22Rv1 (cell line): ENCODE measurements around the gene KLHL18.
A peak's percentile ranks its signal among the peaks of the same experiment; 100 is the strongest.

Experiments used
- H3K27ac ChIP-seq: fragments of 450-650 bp; 2 replicates; pipeline ENCODE4 v1.5.1; 2017
- ZFX ChIP-seq: fragments of 450-650 bp; IDR thresholded peaks from 2 replicates; pipeline ENCODE4 v1.6.1; 2017; ENCODE audit warnings: antibody characterized with exemption, borderline replicate concordance
- TF ChIP-seq, protein P1 (sequence below): fragments of 450-650 bp; IDR thresholded peaks from 2 replicates; pipeline ENCODE4 v1.5.1; 2017; ENCODE audit warnings: mild to moderate bottlenecking

Gene KLHL18

GRCh38 chr3:47282424-47283192 is at the start of gene KLHL18, which contains the start of gene KIF9:
KLHL18 (plus strand) TSS chr3:47282944; CDS start chr3:47282966, 22 bp downstream.
KIF9 (minus strand) TSS chr3:47282799; CDS start chr3:47277374, 5,425 bp downstream.
- TF ChIP-seq, protein P1, sequence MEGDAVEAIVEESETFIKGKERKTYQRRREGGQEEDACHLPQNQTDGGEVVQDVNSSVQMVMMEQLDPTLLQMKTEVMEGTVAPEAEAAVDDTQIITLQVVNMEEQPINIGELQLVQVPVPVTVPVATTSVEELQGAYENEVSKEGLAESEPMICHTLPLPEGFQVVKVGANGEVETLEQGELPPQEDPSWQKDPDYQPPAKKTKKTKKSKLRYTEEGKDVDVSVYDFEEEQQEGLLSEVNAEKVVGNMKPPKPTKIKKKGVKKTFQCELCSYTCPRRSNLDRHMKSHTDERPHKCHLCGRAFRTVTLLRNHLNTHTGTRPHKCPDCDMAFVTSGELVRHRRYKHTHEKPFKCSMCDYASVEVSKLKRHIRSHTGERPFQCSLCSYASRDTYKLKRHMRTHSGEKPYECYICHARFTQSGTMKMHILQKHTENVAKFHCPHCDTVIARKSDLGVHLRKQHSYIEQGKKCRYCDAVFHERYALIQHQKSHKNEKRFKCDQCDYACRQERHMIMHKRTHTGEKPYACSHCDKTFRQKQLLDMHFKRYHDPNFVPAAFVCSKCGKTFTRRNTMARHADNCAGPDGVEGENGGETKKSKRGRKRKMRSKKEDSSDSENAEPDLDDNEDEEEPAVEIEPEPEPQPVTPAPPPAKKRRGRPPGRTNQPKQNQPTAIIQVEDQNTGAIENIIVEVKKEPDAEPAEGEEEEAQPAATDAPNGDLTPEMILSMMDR: no peak
- TF ChIP-seq ZFX: no peak
- H3K27ac ChIP-seq: peak within 1 kb of the TSS; percentile 95

DNA sequence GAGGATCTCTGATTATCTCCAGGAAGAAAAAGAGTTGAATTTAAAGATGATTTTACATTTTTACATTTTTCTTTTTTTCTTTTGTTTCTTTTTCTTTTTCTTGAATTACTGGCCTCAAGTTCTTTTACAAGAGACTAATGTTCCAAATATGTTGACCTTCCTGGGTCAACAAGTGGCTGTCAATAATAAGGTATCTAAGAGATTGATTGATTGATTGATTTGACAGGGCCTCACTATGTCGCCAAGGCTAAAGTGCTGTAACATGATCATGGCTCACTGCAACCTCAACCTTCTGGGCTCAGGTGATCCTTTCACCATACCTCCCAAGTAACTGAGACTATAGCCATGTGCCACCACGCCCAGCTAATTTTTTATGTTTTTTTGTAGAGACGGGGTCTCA is 44.7 kb upstream of the KLHL18 start:
- no peak overlapping the region for H3K27ac ChIP-seq
- TF ChIP-seq, protein P1: no peak
- TF ChIP-seq ZFX: no peak

DNA sequence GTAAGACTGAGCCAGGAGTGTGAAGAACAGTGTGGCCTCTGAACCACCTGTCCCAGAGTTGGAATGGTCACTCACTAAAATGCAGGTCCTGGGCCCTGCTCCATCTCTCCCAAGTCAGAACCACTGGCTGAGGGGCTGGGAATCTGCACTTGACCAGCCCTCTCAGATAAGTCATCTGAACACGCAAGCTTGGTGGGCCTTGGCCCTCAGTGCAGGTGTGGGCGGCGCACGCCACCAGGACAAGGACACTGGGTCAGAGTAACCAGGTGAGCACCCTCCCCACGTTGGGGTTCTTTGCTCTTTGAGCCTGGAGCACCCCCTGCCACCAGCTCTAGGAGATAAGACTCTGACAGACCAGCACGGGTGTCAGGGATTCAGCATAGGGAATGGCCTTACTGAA is 42.8 kb upstream of the KLHL18 start:
- TF ChIP-seq, protein P1: no peak
- no peak for TF ChIP-seq ZFX
- H3K27ac ChIP-seq: no peak overlapping the region

- no peak overlapping the region for H3K27ac ChIP-seq
- TF ChIP-seq, protein P1: no peak
- TF ChIP-seq ZFX: no peak
These were observed 39.2 kb upstream of the KLHL18 start for GRCh38 chr3:47243419-47244147.

- no peak overlapping the region for H3K27ac ChIP-seq
- no peak for TF ChIP-seq ZFX
- TF ChIP-seq, protein P1: no peak
These were observed 38.1 kb upstream of the KLHL18 start for GRCh38 chr3:47244531-47245100.

DNA sequence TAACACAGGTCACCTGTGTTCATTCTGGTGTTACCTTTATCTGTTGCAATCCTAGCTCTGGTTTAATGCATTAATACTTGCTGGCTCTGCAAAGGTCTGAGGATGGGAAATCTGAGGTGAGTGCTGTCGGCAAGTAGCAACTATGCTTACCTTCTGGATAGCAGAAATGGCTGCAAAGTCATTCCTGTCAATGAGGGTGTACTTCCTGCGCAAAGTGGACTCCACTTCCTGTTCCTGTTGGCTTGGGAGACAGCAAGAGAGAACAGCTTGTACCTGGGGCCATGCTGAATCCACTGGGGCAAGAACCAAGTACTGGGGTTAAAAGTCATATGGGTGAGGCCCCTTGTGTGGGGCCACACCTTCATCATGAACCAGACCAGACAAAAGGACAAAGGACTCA is 37.5 kb upstream of the KLHL18 start:
- no peak overlapping the region for H3K27ac ChIP-seq
- TF ChIP-seq, protein P1: no peak
- no peak for TF ChIP-seq ZFX
